Calu3 (cell line): ENCODE results near the gene TXN. TPM values are rescaled to one million over a fixed set of nuclear protein-coding genes. Genes with fewer than 3 reads are reported as not detected.

ENCODE experiments used
- BruUV-seq: library from RNA; stranded (reverse); fragments of 400-500 nt; replicated peaks from 2 replicates; lab custom pipeline; 2021; lab: Mats Ljungman, UMichigan
- CTCF ChIA-PET: fragments of 300-600 bp; sonication (Branson Sonifier 250); formaldehyde crosslinking; loops from one replicate; lab custom pipeline; 2022; ENCODE audit warnings: antibody characterized with exemption; lab: Charles Lee
- DNase-seq: peaks from one replicate; pipeline ENCODE4 v3.0.0; 2022
- H3K27ac Mint-ChIP-seq: one replicate; pipeline ENCODE4 v1.8.0; 2022; ENCODE audit warnings: mixed read lengths; ENCODE audit not compliant: unreplicated experiment
- H3K27me3 Mint-ChIP-seq: one replicate; pipeline ENCODE4 v1.8.0; 2022; ENCODE audit warnings: mixed read lengths; ENCODE audit not compliant: unreplicated experiment
- H3K36me3 Mint-ChIP-seq: one replicate; pipeline ENCODE4 v1.8.0; 2022; ENCODE audit warnings: mild to moderate bottlenecking, moderate library complexity, mixed read lengths; ENCODE audit not compliant: insufficient read depth, unreplicated experiment
- H3K4me1 Mint-ChIP-seq: one replicate; pipeline ENCODE4 v1.8.0; 2022; ENCODE audit warnings: mild to moderate bottlenecking, low read depth, mixed read lengths; ENCODE audit not compliant: unreplicated experiment
- H3K4me3 Mint-ChIP-seq: one replicate; pipeline ENCODE4 v1.8.0; 2022; ENCODE audit warnings: mild to moderate bottlenecking, low read depth, moderate library complexity, mixed read lengths; ENCODE audit not compliant: unreplicated experiment
- H3K9me3 Mint-ChIP-seq: one replicate; pipeline ENCODE4 v1.8.0; 2022; ENCODE audit warnings: low read depth, mixed read lengths; ENCODE audit not compliant: unreplicated experiment
- intact Hi-C: fragments of 100-400 bp; cut with micrococcal nuclease; formaldehyde crosslinking; loops from one replicate; pipeline ENCODE4 v1.10.0; 2022; ENCODE audit not compliant: unreplicated experiment
- total RNA-seq: library from RNA; stranded (reverse); gene quantifications from 2 replicates; pipeline ENCODE4 v1.2.3, GENCODE V29; 2022
- TF ChIP-seq, protein P1 (sequence below): fragments of 200-600 bp; IDR thresholded peaks from one replicate; pipeline ENCODE4 v1.8.0; 2022; ENCODE audit warnings: antibody characterized with exemption; ENCODE audit not compliant: unreplicated experiment

TXN gene
- total RNA-seq, 1 experiment from 2014 or later: 278 TPM

- Mint-ChIP-seq H3K27me3 (no peaks in the 10 kb centered on the region), H3K36me3 (no peaks in the 10 kb centered on the region), H3K9me3 (no peaks in the 10 kb centered on the region), H3K4me3 (peak overlapping the region; percentile 38), H3K27ac (peak overlapping the region; percentile 84), H3K4me1 (peaks cover 49% of the 10 kb centered on the region)
- no TSS peak for BruUV-seq
- CTCF ChIA-PET: interaction anchor here (1.4 to 1.8 kb wide), 2 partner anchors 27 to 28 kb away, joined by 3 to 4 read pairs; partner anchors contain the start of gene TXN
- intact Hi-C loops: no loop called here
- no peak for DNase-seq
- TF ChIP-seq, protein P1, sequence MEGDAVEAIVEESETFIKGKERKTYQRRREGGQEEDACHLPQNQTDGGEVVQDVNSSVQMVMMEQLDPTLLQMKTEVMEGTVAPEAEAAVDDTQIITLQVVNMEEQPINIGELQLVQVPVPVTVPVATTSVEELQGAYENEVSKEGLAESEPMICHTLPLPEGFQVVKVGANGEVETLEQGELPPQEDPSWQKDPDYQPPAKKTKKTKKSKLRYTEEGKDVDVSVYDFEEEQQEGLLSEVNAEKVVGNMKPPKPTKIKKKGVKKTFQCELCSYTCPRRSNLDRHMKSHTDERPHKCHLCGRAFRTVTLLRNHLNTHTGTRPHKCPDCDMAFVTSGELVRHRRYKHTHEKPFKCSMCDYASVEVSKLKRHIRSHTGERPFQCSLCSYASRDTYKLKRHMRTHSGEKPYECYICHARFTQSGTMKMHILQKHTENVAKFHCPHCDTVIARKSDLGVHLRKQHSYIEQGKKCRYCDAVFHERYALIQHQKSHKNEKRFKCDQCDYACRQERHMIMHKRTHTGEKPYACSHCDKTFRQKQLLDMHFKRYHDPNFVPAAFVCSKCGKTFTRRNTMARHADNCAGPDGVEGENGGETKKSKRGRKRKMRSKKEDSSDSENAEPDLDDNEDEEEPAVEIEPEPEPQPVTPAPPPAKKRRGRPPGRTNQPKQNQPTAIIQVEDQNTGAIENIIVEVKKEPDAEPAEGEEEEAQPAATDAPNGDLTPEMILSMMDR: no peak
These were observed 28.0 kb upstream of the TXN start for GRCh38 chr9:110284211-110284844.

DNA sequence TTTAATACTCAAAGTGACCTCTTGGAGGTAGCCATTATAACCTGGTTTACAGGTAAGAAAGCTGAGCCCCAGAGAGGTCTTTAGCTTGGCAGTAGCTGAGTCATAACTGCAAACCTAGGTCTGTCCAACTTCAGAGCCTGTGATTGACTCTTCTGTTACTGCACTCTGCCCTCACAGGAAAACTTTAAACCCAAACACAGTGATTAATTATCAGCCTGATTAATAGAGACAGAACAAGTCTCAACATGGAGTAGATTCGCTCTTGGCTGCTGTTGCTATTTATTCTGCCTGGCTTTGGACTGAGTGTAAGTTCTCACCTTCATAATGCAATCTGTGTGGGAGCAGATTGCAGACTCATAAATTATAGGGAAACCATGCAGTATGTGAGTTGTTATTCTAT is 27.4 kb upstream of the TXN start:
- H3K4me3 Mint-ChIP-seq: peak overlapping the region; percentile 38
- CTCF ChIA-PET: interaction anchor here (1.4 to 1.8 kb wide), 2 partner anchors 26 to 27 kb away, joined by 3 to 4 read pairs; partner anchors contain the start of gene TXN
- intact Hi-C loops: no loop called here
- H3K9me3 Mint-ChIP-seq: no peaks in the 10 kb centered on the region
- TF ChIP-seq, protein P1: no peak
- peak overlapping the region; percentile 84 for H3K27ac Mint-ChIP-seq
- BruUV-seq: no TSS peak
- H3K4me1 Mint-ChIP-seq: peaks cover 53% of the 10 kb centered on the region
- no peaks in the 10 kb centered on the region for H3K27me3 Mint-ChIP-seq
- DNase-seq: peak; percentile 34
- no peaks in the 10 kb centered on the region for H3K36me3 Mint-ChIP-seq

DNA sequence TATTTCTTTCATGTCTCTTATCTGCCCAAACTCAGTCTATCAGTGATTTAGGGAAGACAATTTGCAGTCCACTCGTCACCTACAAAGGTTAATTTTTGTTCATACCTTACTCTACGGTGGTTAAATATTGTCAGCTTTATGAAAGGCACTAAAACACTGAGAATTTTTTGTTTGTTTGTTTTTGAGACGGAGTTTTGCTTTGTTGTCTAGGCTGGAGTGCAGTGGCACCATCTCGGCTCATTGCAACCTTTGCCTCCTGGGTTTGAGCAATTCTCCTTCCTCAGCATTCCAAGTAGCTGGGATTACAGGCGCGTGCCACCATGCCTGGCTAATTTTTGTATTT is 26.4 kb upstream of the TXN start:
- no peaks in the 10 kb centered on the region for H3K9me3 Mint-ChIP-seq
- no TSS peak for BruUV-seq

GRCh38 chr9:110282018-110282738 is 25.9 kb upstream of the TXN start:
- Mint-ChIP-seq H3K27ac (peak overlapping the region; percentile 61), H3K36me3 (no peaks in the 10 kb centered on the region), H3K4me3 (no peak overlapping the region), H3K27me3 (no peaks in the 10 kb centered on the region), H3K4me1 (peaks cover 53% of the 10 kb centered on the region), H3K9me3 (no peaks in the 10 kb centered on the region)
- CTCF ChIA-PET: interaction anchor here (0.6 kb wide), 2 partner anchors 284 to 754 kb away, joined by 4 to 5 read pairs; no protein-coding TSS in a partner anchor
- DNase-seq: no peak
- no TSS peak for BruUV-seq
- TF ChIP-seq, protein P1: no peak
- intact Hi-C loops: no loop called here

More for the DNA sequence above, 26.4 kb upstream of the TXN start:
- TF ChIP-seq, protein P1: no peak
- intact Hi-C loops: no loop called here
- peak overlapping the region; percentile 61 for H3K27ac Mint-ChIP-seq
- CTCF ChIA-PET: interaction anchor here (0.6 kb wide), 1 partner anchor 284 kb away, joined by 5 read pairs; no protein-coding TSS in a partner anchor
- H3K36me3 Mint-ChIP-seq: no peaks in the 10 kb centered on the region
- no peaks in the 10 kb centered on the region for H3K27me3 Mint-ChIP-seq
- DNase-seq: no peak
- H3K4me3 Mint-ChIP-seq: no peak overlapping the region
- H3K4me1 Mint-ChIP-seq: peaks cover 53% of the 10 kb centered on the region
